SK-MEL-5 (cell line): ENCODE measurements around the gene TANC2. TPM values are rescaled to one million over a fixed set of nuclear protein-coding genes. Genes with fewer than 3 reads are reported as not detected.
A peak's percentile ranks its signal among the peaks of the same experiment; 100 is the strongest.
"Not testable (repeated sequence)": the region's sequence is repeated elsewhere in the genome, so short reads cannot be mapped to it uniquely, and the experiment has no call there.

Source experiments
- DNase-seq: peaks from one replicate; pipeline ENCODE4 v3.0.0-alpha.2; 2016; ENCODE audit warnings: low read depth, low spot score
- in situ Hi-C: cut with HindIII; loops from 2 replicates; pipeline ENCODE4 v1.10.0; 2016; ENCODE audit warnings: low sequenced_read_pairs, high pct_unique_total_duplicates, low pct_unique_long_range_greater_than_20kb
- total RNA-seq: library from RNA; depleted of rRNA; stranded (reverse); fragments of >200 nt; shearing (Covaris generic); gene quantifications from 2 replicates; pipeline ENCODE4 v1.2.3, GENCODE V29; 2014

Gene TANC2
- total RNA-seq, 1 experiment from 2014 or later, result 35.5 TPM

DNA sequence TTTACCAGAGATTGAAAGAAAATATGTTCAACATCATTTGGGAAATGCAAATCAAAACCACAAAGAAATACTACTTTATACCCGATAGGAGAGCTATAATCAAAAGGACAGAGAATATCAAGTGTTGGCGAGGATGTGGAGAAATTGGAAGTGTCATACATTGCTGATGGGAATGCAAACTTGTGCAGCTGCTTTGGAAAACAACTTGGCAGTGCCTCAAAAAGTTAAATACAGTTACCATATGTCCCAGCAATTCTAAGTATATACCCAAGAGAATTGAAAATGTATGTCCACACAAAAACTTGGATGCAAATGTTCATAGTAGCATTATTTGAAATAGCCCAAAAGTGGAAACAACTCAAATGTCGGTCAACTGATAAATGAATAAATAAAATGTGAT is 17.0 kb upstream of the TANC2 start:
- in situ Hi-C loops, result no loop called here
- DNase-seq, result no peak

DNA sequence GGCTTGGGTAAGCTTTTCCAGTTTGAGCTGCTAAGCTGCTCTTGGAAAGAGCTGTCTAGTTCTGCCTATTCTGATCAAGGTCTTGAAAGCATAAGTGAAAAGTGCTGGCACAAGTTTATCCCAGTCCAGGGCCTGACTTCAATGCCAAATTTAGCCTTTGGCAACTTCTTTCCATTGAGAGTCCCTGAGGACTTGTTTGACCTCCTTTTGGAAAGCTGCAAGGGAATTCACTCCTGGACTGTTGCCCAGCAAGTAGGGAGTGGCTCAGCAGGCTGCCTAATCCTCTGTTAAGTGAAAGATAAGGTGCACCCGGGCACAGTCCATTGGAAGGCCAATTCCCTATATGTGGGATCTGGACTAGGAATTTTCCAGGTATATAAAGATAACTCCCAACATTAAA is 16.0 kb upstream of the TANC2 start:
- DNase-seq, result peak; percentile 84
- in situ Hi-C loops, result no loop called here

GRCh38 chr17:62955841-62956352 is 10.1 kb upstream of the TANC2 start:
- no peak for DNase-seq
- in situ Hi-C loops, result no loop called here

DNA sequence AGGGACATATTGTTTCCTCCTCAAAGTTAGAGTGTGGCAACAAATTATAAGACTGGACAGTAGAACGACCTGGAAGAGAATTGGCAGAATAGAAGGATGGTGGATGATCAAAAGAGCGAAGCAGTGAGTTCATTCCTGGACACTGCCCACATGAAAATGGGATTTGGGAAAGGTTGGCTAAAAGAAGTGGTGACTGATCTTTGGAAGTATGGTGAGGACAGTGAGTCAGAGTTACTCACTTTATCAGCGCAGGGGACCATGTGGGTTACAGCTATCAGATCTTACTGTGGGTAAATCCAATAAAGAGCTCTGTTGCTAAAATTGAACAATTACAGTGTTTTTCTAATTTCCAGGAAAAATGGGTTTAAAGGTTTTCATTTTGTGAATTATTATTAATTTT is 2.7 kb upstream of the TANC2 start:
- DNase-seq, result no peak
- in situ Hi-C loops, result no loop called here

DNA sequence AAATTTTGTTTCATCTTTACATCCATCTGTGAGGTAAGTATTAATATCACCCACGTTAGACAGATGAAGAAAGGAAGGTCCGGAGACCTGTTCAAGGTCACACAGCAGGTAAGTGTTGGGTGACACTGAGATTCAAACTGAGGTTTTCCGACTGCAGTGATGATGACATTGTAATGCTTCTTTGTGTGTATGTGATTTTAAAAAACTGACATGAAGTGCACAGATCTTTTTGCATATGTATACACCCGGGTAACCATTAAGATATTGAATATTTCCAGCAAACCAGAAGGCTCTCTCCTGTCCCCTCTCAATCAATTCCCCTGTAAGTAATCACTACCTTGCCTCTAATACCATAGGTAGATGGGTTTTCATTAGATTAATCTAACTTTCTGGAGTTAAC is 1.5 kb upstream of the TANC2 start:
- DNase-seq, result no peak
- in situ Hi-C loops, result no loop called here

DNA sequence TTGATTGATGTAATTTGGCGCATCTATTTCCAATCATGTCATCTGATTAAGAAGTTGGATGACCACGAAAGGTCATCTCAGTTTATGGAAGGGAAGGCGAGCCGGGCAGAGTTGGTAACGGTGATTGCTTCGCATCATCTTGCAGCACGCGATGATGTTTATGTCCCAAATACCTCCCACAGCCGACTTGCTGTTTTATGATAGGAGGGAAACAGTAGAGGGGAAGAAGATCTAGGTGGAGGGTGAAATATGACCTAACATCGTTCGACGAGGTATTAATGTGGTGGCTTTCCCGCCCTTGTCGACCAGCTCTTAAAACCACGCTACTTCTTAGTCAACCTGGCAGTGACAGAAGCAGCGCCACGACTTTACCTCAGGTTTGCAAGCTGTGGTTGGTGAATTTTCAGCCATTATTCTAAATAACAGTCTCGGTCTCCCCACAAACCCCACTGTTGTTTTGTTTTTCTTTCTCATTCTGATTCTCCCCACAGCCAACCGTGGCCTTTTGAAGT is 805 bp upstream of the TANC2 start:
- in situ Hi-C loops, result no loop called here
- DNase-seq, result no peak

GRCh38 chr17:62966426-62967204 is 580 bp downstream of the TANC2 start:
- in situ Hi-C loops, result no loop called here
- peak; percentile 26 for DNase-seq

- in situ Hi-C loops, result no loop called here
- no peak for DNase-seq
Measured at GRCh38 chr17:62967205-62967529, 1.1 kb downstream of the TANC2 start.

- peak; percentile 97 for DNase-seq
- in situ Hi-C loops, result no loop called here
Measured at GRCh38 chr17:62968445-62968923, 2.4 kb downstream of the TANC2 start.

GRCh38 chr17:62970610-62971009 is 4.6 kb downstream of the TANC2 start:
- in situ Hi-C loops, result no loop called here
- no peak for DNase-seq

- in situ Hi-C loops, result no loop called here
- DNase-seq, result no peak
Measured at GRCh38 chr17:62971853-62972252, 5.8 kb downstream of the TANC2 start.

GRCh38 chr17:62974788-62975187 is 8.8 kb downstream of the TANC2 start:
- in situ Hi-C loops, result no loop called here
- no peak for DNase-seq

DNA sequence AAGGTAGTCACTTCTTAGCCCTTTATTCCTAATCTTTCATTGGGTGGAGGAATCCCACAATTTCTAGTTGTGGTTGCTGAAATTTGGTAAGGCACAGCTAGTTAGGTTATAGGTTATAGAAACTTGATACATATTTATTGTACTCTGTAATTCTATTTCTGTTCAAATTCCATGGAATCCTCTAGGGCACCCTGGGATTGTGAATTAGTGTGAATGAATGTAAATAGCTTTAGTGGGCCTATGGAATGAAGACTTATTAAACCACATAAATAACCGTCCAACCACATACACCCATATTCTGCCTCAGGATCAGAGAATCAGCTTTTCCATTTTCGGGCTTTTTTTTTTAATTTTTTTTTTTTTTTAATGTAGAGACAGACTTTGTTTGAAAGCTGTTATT is 9.2 kb downstream of the TANC2 start:
- DNase-seq, result no peak
- in situ Hi-C loops, result no loop called here

- DNase-seq, in situ Hi-C loops: not testable (repeated sequence)
Measured at GRCh38 chr17:62976643-62977231, 10.7 kb downstream of the TANC2 start.

DNA sequence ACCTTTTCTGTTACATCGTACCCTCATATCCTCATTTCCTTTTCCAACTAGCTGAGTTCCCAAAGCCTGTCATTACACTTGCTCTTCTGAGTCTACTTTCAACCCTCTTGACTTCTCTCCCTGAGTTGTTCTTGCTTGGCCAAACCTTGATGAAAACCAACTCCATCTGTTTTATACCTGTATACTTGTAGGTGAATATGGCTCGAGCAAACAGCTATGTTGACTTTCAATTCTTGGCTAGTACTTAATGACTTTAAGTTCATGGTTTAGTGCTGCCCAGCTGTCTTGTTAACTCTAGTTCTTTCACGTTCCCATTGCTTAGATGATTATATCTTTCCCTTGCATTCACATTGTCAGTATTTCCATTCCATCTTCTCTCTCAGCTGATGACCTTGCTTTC is 14.8 kb downstream of the TANC2 start:
- in situ Hi-C loops, result no loop called here
- no peak for DNase-seq

GRCh38 chr17:62981933-62982332 is 15.9 kb downstream of the TANC2 start:
- DNase-seq, result no peak
- in situ Hi-C loops, result no loop called here

- DNase-seq, result no peak
Measured at GRCh38 chr17:62984801-62985200, 18.8 kb downstream of the TANC2 start.

DNA sequence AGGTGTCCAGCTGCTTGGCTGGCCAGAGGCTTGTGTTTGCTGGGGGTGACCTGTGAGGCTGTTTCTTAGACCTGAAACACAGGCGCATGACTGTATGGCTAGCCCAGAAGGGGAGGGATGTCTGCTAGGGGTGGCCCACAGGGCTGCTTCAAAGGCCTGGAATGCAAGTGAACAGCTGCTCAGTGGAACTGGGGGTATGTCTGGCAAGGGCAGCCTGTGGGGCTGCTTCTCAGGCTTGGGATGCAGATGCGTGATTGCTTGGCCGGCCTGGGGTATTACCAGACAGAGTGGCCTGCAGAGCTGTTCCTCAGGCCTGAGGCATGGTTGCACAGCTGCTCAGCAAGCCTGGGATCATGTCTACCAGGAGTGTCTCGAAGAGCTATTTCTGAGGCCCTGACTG is 20.5 kb downstream of the TANC2 start:
- in situ Hi-C loops, result no loop called here
- DNase-seq, result no peak

More at GRCh38 chr17:62984801-62985200, 18.8 kb downstream of the TANC2 start:
- in situ Hi-C loops, result no loop called here

DNA sequence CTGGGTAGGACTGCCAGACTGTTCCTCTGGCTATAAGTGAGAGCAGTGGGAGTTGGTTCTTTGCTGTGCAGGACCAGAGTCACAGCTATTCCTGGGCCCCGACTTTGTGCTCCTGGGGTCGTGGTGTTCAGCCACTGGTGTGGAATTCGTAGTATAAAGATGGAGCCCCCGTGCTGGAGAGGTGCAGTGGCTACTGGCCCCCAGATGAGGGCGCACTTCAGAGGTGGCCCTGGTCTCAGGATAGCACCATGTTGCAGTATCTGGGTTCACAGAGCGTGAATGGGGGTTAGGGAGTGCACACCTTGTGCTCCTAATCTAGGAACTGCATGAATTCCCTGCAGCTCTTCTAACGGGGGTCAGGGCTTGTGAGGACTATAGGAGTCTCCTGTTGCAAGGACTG is 21.1 kb downstream of the TANC2 start:
- in situ Hi-C loops, result no loop called here

More for the DNA sequence above, 21.1 kb downstream of the TANC2 start:
- peak; percentile 27 for DNase-seq
